Adrenal gland (tissue), 12 donors: ENCODE measurements around the gene STAMBPL1. TPM values are rescaled to one million over a fixed set of nuclear protein-coding genes. Genes with fewer than 3 reads are reported as not detected.

Source experiments
- DNase-seq, 7 donors: peaks; one replicate each; pipeline ENCODE4 v3.0.0-alpha.2; 2019 to 2020
- H3K27ac ChIP-seq, 5 donors: fragments of 200-600 bp; sonication (generic) in 4 of 5; 1 replicate in 3 of 5; 2 replicates in 2 of 5; pipeline versions ENCODE4 v1.5.1 to v1.8.0; 2016 to 2020; ENCODE audit warnings: mild to moderate bottlenecking in 1 of 5
- H3K27me3 ChIP-seq: fragments of 200-600 bp; 2 replicates; pipeline ENCODE4 v1.8.0; 2021
- H3K36me3 ChIP-seq, 2 donors: fragments of 200-600 bp; replicated peaks in 1 of 2; 1 replicate in 1 of 2; 2 replicates in 1 of 2; pipeline versions ENCODE4 v1.5.1 to v1.8.0; 2018 to 2022
- H3K4me1 ChIP-seq, 2 donors: fragments of 200-600 bp; replicated peaks in 1 of 2; 1 replicate in 1 of 2; 2 replicates in 1 of 2; pipeline versions ENCODE4 v1.5.1 to v1.8.0; 2018 to 2021
- H3K4me3 ChIP-seq, 4 donors: fragments of 200-600 bp; sonication (generic) in 3 of 4; one replicate each; pipeline ENCODE4 v1.5.1; 2016 to 2018
- H3K9me3 ChIP-seq, 3 donors: fragments of 200-600 bp; sonication (generic) in 1 of 3; replicated peaks in 1 of 3; 1 replicate in 2 of 3; 2 replicates in 1 of 3; pipeline versions ENCODE4 v1.5.1 to v1.8.0; 2016 to 2021
- CTCF ChIP-seq, 6 experiments: fragments of 450-650 bp in 4 of 6; fragments of 200-600 bp in 2 of 6; sonication (generic) in 1 of 6; IDR thresholded peaks; 1 replicate in 5 of 6; 2 replicates in 1 of 6; pipeline versions ENCODE4 v1.5.1 to v1.8.0; 2016 to 2021; ENCODE audit warnings: antibody characterized with exemption in 6 of 6, mild to moderate bottlenecking in 2 of 6, moderate library complexity in 1 of 6
- POLR2A ChIP-seq, 2 donors: fragments of 450-650 bp; IDR thresholded peaks; one replicate each; pipeline ENCODE4 v1.6.1; 2017; ENCODE audit warnings: antibody characterized with exemption in 2 of 2, mild to moderate bottlenecking in 2 of 2, moderate library complexity in 1 of 2
- WGBS, 4 donors: extraction: QIAGEN DNeasy Blood & Tissue Kit in 2 of 4; methylation state at CpG; one replicate each; pipeline versions ENCODE4 v1.1.5 to v1.1.7; 2013 to 2017; 5-methylcytosine and 5-hydroxymethylcytosine counted together
- intact Hi-C, 2 donors: fragments of 100-400 bp; cut with DNase I; formaldehyde crosslinking; loops; one replicate each; pipeline versions ENCODE4 v1.14.1 to v1.15.0; 2022 to 2023
- polyA plus RNA-seq, 3 donors: library from polyadenylated mRNA; stranded (reverse); fragments of 200-250 nt in 2 of 3; fragments of 350-450 nt in 1 of 3; fragmentation: Illumina TruSeq in 1 of 3; extraction: RNeasy Lipid Tissue Mini Kit (QIAGEN cat#74804) in 1 of 3; gene quantifications; one replicate each; pipeline ENCODE4 v1.2.3, GENCODE V29; 2013 to 2014
- total RNA-seq, 9 donors: library from RNA; depleted of rRNA in 4 of 9; stranded (reverse); fragments of >200 nt in 4 of 9; fragments of 120-200 nt in 1 of 9; fragmentation: NEBNext Ultra II Directional in 1 of 9; extraction: Animal tissue kit (Norgen Biotek cat#: 25700) in 1 of 9; gene quantifications; one replicate each; pipeline versions ENCODE4 v1.1.0 to v1.2.4, GENCODE V29; 2013 to 2023
- donor health status: healthy with polysubstance abuse.
- donor health status: Bipolar disorder and iron deficiency.
- donor health status: DM: yes; HTN: yes; CAD: no.
- donor health status: DM: no; HTN: no; CAD: no.
- donor health status: DM: no; HTN: no; CAD: no.
- donor health status: DM: yes; HTN: yes; CAD: no.

STAMBPL1 gene
- total and polyA plus RNA-seq, 12 donors = 11.0 to 108 (median 49.5) TPM

- H3K36me3 ChIP-seq = peaks cover 0 to 53% of the 10 kb centered on the region in 2 donors
- no peak overlapping the region for H3K4me3 ChIP-seq
- intact Hi-C loops = loop anchor here (2.0 to 5.0 kb wide), 2 partner anchors 46 kb away; no protein-coding TSS in a partner anchor
- H3K27ac ChIP-seq = no peak overlapping the region
- H3K9me3 ChIP-seq = no peaks in the 10 kb centered on the region
- no peak for DNase-seq
- WGBS, 4 donors = 94 to 99% (median 95%) methylated on average over 6 of the region's 6 CpGs
- TF ChIP-seq CTCF (IDR thresholded peaks at IDR 0.05) = no peak
- no peak for TF ChIP-seq POLR2A (IDR thresholded peaks at IDR 0.05)
- no peaks in the 10 kb centered on the region for H3K27me3 ChIP-seq
- H3K4me1 ChIP-seq = no peaks in the 10 kb centered on the region
These were observed 61.0 kb downstream of the STAMBPL1 start for GRCh38 chr10:88941026-88941425.

DNA sequence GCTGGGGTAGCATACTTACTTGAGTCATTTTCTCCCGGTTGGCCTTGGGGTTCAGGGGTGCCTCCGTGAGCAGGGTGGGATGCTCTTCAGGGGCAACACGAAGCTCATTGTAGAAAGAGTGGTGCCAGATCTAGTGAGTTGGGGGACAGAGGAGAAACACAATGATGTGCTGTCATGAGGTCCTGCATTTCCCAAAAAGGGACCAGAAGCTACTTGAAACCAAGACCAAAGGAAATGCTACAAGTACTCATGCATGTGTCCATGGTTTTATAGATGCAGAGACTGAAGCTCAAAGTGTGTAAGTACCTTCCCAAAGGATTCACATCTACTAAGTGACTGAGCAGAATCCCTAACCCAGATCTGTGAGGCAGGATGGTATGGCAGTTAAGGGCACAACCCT lies 63.7 kb downstream of the STAMBPL1 start:
- Histone ChIP-seq H3K36me3 (peaks cover 0 to 33% of the 10 kb centered on the region in 2 donors), H3K27me3 (no peaks in the 10 kb centered on the region), H3K27ac (no peak overlapping the region), H3K9me3 (no peaks in the 10 kb centered on the region), H3K4me1 (no peaks in the 10 kb centered on the region), H3K4me3 (no peak overlapping the region)
- TF ChIP-seq POLR2A (IDR thresholded peaks at IDR 0.05) = no peak
- no peak for TF ChIP-seq CTCF (IDR thresholded peaks at IDR 0.05)
- no peak for DNase-seq
- 91 to 100% (median 94%) methylated on average over 2 to 3 of the region's 3 CpGs for WGBS, 4 donors
- intact Hi-C loops = loop anchor here in 1 of 2 donors (5.0 kb wide), 1 partner anchor 44 kb away; no protein-coding TSS in a partner anchor

GRCh38 chr10:88944813-88945212 lies 64.8 kb downstream of the STAMBPL1 start:
- peaks cover 0 to 23% of the 10 kb centered on the region in 2 donors for H3K36me3 ChIP-seq
- intact Hi-C loops = loop anchor here in 1 of 2 donors (5.0 kb wide), 1 partner anchor 42 kb away; no protein-coding TSS in a partner anchor
- DNase-seq = no peak
- 67 to 70% (median 69%) methylated on average over 3 of the region's 3 CpGs for WGBS, 4 donors
- H3K27ac ChIP-seq = no peak overlapping the region
- TF ChIP-seq CTCF (IDR thresholded peaks at IDR 0.05) = no peak
- no peak for TF ChIP-seq POLR2A (IDR thresholded peaks at IDR 0.05)
- peaks cover 0 to 6% of the 10 kb centered on the region in 2 donors for H3K4me1 ChIP-seq
- no peak overlapping the region for H3K4me3 ChIP-seq
- no peaks in the 10 kb centered on the region for H3K9me3 ChIP-seq
- H3K27me3 ChIP-seq = no peaks in the 10 kb centered on the region

GRCh38 chr10:88946200-88946599 lies 66.2 kb downstream of the STAMBPL1 start:
- Histone ChIP-seq H3K4me1 (peaks cover 12 to 20% of the 10 kb centered on the region in 2 donors), H3K36me3 (peaks cover 0 to 14% of the 10 kb centered on the region in 2 donors), H3K27me3 (no peaks in the 10 kb centered on the region), H3K9me3 (no peaks in the 10 kb centered on the region), H3K4me3 (no peak overlapping the region), H3K27ac (no peak overlapping the region)
- intact Hi-C loops = no loop called here
- TF ChIP-seq CTCF (IDR thresholded peaks at IDR 0.05) (no peak), POLR2A (IDR thresholded peaks at IDR 0.05) (no peak)
- DNase-seq = no peak
- WGBS, 4 donors = 89 to 96% (median 96%) methylated on average over 1 of the region's 1 CpG
